IPS DF 19.7 (cell line): ENCODE results near the gene CPXM1.
"Not testable (repeated sequence)": the region's sequence is repeated elsewhere in the genome, so short reads cannot be mapped to it uniquely, and the experiment has no call there.

ENCODE experiments used
- DNase-seq: peaks from one replicate; pipeline ENCODE4 v3.0.0-alpha.2; 2013; ENCODE audit warnings: low read depth, low spot score

The CPXM1 gene

GRCh38 chr20:2799688-2800520 lies 523 bp downstream of the CPXM1 start:
- DNase-seq, result no peak

- no peak for DNase-seq
Measured at GRCh38 chr20:2799271-2799670, 1.2 kb downstream of the CPXM1 start.

- DNase-seq, result no peak
Measured at GRCh38 chr20:2798814-2799213, 1.6 kb downstream of the CPXM1 start.

GRCh38 chr20:2798095-2798805 lies 2.2 kb downstream of the CPXM1 start:
- no peak for DNase-seq

- DNase-seq, result no peak
Measured at GRCh38 chr20:2797136-2797983, 3.1 kb downstream of the CPXM1 start.

- no peak for DNase-seq
Measured at GRCh38 chr20:2796011-2796660, 4.3 kb downstream of the CPXM1 start.

- DNase-seq, result no peak
Measured at GRCh38 chr20:2795451-2795850, 5.0 kb downstream of the CPXM1 start.

GRCh38 chr20:2794866-2795447 lies 5.5 kb downstream of the CPXM1 start:
- DNase-seq, result no peak

- no peak for DNase-seq
Measured at GRCh38 chr20:2794202-2794748, 6.2 kb downstream of the CPXM1 start.

- DNase-seq, result no peak
Measured at GRCh38 chr20:2793471-2793870, 7.0 kb downstream of the CPXM1 start.

GRCh38 chr20:2783908-2784566 lies 16.4 kb downstream of the CPXM1 start:
- DNase-seq, result no peak

- DNase-seq, result no peak
Measured at GRCh38 chr20:2780948-2781347, 19.5 kb downstream of the CPXM1 start.

- no peak for DNase-seq
Measured at GRCh38 chr20:2778602-2779321, 21.7 kb downstream of the CPXM1 start.

GRCh38 chr20:2775139-2775538 lies 25.3 kb downstream of the CPXM1 start:
- DNase-seq, result no peak

GRCh38 chr20:2773812-2774211 lies 26.6 kb downstream of the CPXM1 start:
- DNase-seq, result no peak

- DNase-seq, result no peak
Measured at GRCh38 chr20:2771631-2772080, 28.8 kb downstream of the CPXM1 start.

- not testable (repeated sequence) for DNase-seq
Measured at GRCh38 chr20:2770091-2770490, 30.3 kb downstream of the CPXM1 start.

GRCh38 chr20:2768632-2769015 lies 31.8 kb downstream of the CPXM1 start:
- no peak for DNase-seq

GRCh38 chr20:2767768-2768631 lies 32.4 kb downstream of the CPXM1 start:
- no peak for DNase-seq
